ENCODE results near the gene PROSER3.

GRCh38 chr19:35738887-35739229, 19.1 kb upstream of the PROSER3 start:
- TF ChIP-seq CTCF (IDR thresholded peaks at IDR 0.05), result no peak
- TF ChIP-seq POLR2A (IDR thresholded peaks at IDR 0.05), result no peak

Data from adrenal gland (tissue), 5 donors.